Tibial artery (tissue), 4 donors: ENCODE results near the gene UBE2L3.

Experiments
- DNase-seq, 2 donors: peaks; one replicate each; pipeline ENCODE4 v3.0.0-alpha.2; 2019
- H3K27ac ChIP-seq, 2 donors: fragments of 200-600 bp; sonication (generic) in 1 of 2; 1 replicate in 1 of 2; 2 replicates in 1 of 2; pipeline ENCODE4 v1.5.1; 2018 to 2019; ENCODE audit warnings: mild to moderate bottlenecking in 1 of 2
- H3K27me3 ChIP-seq, 2 donors: fragments of 200-600 bp; sonication (generic) in 1 of 2; one replicate each; pipeline versions ENCODE4 v1.5.1 to v1.6.0; 2016 to 2019
- H3K36me3 ChIP-seq, 3 donors: fragments of 200-600 bp; sonication (generic) in 2 of 3; one replicate each; pipeline ENCODE4 v1.5.1; 2016 to 2019; ENCODE audit warnings: mild to moderate bottlenecking in 2 of 3
- H3K4me1 ChIP-seq, 4 donors: fragments of 200-600 bp; sonication (generic) in 2 of 4; 1 replicate in 3 of 4; 2 replicates in 1 of 4; pipeline ENCODE4 v1.5.1; 2016 to 2019
- H3K4me3 ChIP-seq, 2 donors: fragments of 200-600 bp; sonication (generic) in 1 of 2; 1 replicate in 1 of 2; 2 replicates in 1 of 2; pipeline ENCODE4 v1.5.1; 2018 to 2019; ENCODE audit warnings: mild to moderate bottlenecking in 2 of 2
- H3K9me3 ChIP-seq, 3 donors: fragments of 200-600 bp; sonication (generic) in 1 of 3; one replicate each; pipeline ENCODE4 v1.5.1; 2016 to 2019
- CTCF ChIP-seq, 2 experiments: fragments of 200-600 bp in 1 of 2; fragments of 450-650 bp in 1 of 2; IDR thresholded peaks; one replicate each; pipeline ENCODE4 v1.5.1; 2017 to 2019; ENCODE audit warnings: antibody characterized with exemption in 2 of 2, mild to moderate bottlenecking in 1 of 2, moderate library complexity in 1 of 2
- intact Hi-C: fragments of 100-400 bp; cut with DNase I; formaldehyde crosslinking; loops from one replicate; pipeline ENCODE4 v1.15.0; 2023; ENCODE audit warnings: low total_unique reads

The UBE2L3 gene

GRCh38 chr22:21672107-21672629 is 104.7 kb downstream of the UBE2L3 start:
- H3K36me3 ChIP-seq: peaks cover 47 to 74% (median 61%) of the 10 kb centered on the region in 3 donors
- DNase-seq: no peak
- no peak for TF ChIP-seq CTCF (IDR thresholded peaks at IDR 0.05)
- H3K4me1 ChIP-seq: peaks cover 0 to 4% (median 1%) of the 10 kb centered on the region in 4 donors
- H3K27me3 ChIP-seq: no peaks in the 10 kb centered on the region
- intact Hi-C loops: no loop called here
- no peaks in the 10 kb centered on the region for H3K9me3 ChIP-seq
- no peak overlapping the region for H3K4me3 ChIP-seq
- no peak overlapping the region for H3K27ac ChIP-seq
